H1 (cell line): Measurements from ENCODE around the gene MRC2. TPM values are rescaled to one million over a fixed set of nuclear protein-coding genes. Genes with fewer than 3 reads are reported as not detected.
A peak's percentile ranks its signal among the peaks of the same experiment; 100 is the strongest.

Experiments
- CTCF ChIA-PET: fragments of 300-600 bp; sonication (Branson Sonifier 250); formaldehyde crosslinking; loops from one replicate; lab custom pipeline; 2021; ENCODE audit not compliant: partially characterized antibody; lab: Charles Lee
- POLR2A ChIA-PET: fragments of 300-600 bp; sonication (Branson Sonifier 250); formaldehyde crosslinking; loops from one replicate; lab custom pipeline; 2021; ENCODE audit warnings: inconsistent platforms; ENCODE audit not compliant: partially characterized antibody; lab: Charles Lee
- DNase-seq, 2 experiments: peaks; one replicate each; pipeline versions ENCODE4 v3.0.0 to v3.0.0-alpha.2; 2010 to 2022; ENCODE audit warnings: low spot score in 2 of 2, low read depth in 1 of 2, mixed read lengths in 1 of 2
- FAIRE-seq: peaks from 2 replicates; lab custom pipeline; 2011; peaks lifted over from hg19 to GRCh38; lab: Jason Lieb, UNC
- H2AFZ ChIP-seq: 2 replicates; pipeline ENCODE4 v1.8.1; 2012; ENCODE audit warnings: low read length, inconsistent platforms
- H2AK5ac ChIP-seq: 2 replicates; pipeline ENCODE4 v1.6.1; 2013; ENCODE audit warnings: low read depth, low read length
- H2BK120ac ChIP-seq: replicated peaks from 2 replicates; pipeline ENCODE3; 2013; ENCODE audit warnings: low read depth, low read length, inconsistent platforms
- H2BK12ac ChIP-seq: 2 replicates; pipeline ENCODE4 v1.6.1; 2013; ENCODE audit warnings: low read depth, low read length
- H2BK15ac ChIP-seq: 2 replicates; pipeline ENCODE4 v1.6.1; 2013; ENCODE audit warnings: low read length
- H2BK20ac ChIP-seq: 2 replicates; pipeline ENCODE4 v1.6.1; 2013; ENCODE audit warnings: low read length
- H2BK5ac ChIP-seq: 2 replicates; pipeline ENCODE4 v1.6.1; 2013; ENCODE audit warnings: low read depth, low read length
- H3K14ac ChIP-seq: 2 replicates; pipeline ENCODE4 v1.6.1; 2013; ENCODE audit warnings: inconsistent platforms; ENCODE audit not compliant: insufficient read length
- H3K18ac ChIP-seq: 2 replicates; pipeline ENCODE4 v1.6.1; 2013; ENCODE audit warnings: low read length; ENCODE audit errors: extremely low read depth
- H3K23ac ChIP-seq: 2 replicates; pipeline ENCODE4 v1.6.1; 2013; ENCODE audit warnings: inconsistent platforms; ENCODE audit not compliant: insufficient read length
- H3K23me2 ChIP-seq: 2 replicates; pipeline ENCODE4 v1.6.1; 2013; ENCODE audit warnings: low read depth, low read length
- H3K27ac ChIP-seq: 2 replicates; pipeline ENCODE4 v1.6.1; 2011; ENCODE audit warnings: low read depth, low read length, inconsistent platforms
- H3K27me3 ChIP-seq, 4 experiments: replicated peaks in 1 of 4; 1 replicate in 1 of 4; 2 replicates in 3 of 4; pipeline versions ENCODE4 v1.6.1 to v1.8.1; 2011 to 2013; ENCODE audit warnings: low read length in 3 of 4, mild to moderate bottlenecking in 3 of 4, inconsistent platforms in 2 of 4, mixed read lengths in 2 of 4, moderate library complexity in 1 of 4; ENCODE audit not compliant: control insufficient read depth in 3 of 4, insufficient read depth in 3 of 4; ENCODE audit errors: extremely low read depth in 1 of 4
- H3K36me3 ChIP-seq, 4 experiments: 2 replicates each; pipeline versions ENCODE4 v1.6.1 to v1.8.1; 2011 to 2013; ENCODE audit warnings: mild to moderate bottlenecking in 4 of 4, low read length in 3 of 4, moderate library complexity in 2 of 4, control low read depth in 1 of 4, inconsistent platforms in 1 of 4; ENCODE audit not compliant: insufficient read depth in 4 of 4, control insufficient read depth in 2 of 4
- H3K4ac ChIP-seq: replicated peaks from 2 replicates; pipeline ENCODE3; 2013; ENCODE audit warnings: low read length, low read depth, mixed read lengths, inconsistent platforms; ENCODE audit not compliant: insufficient read length
- H3K4me1 ChIP-seq, 4 experiments: replicated peaks in 1 of 4; 1 replicate in 1 of 4; 2 replicates in 3 of 4; pipeline versions ENCODE4 v1.6.1 to v1.8.1; 2011 to 2013; ENCODE audit warnings: low read length in 3 of 4, inconsistent platforms in 2 of 4, mixed read lengths in 1 of 4; ENCODE audit not compliant: insufficient read depth in 4 of 4, control insufficient read depth in 3 of 4
- H3K4me2 ChIP-seq, 2 experiments: 2 replicates each; pipeline versions ENCODE4 v1.6.1 to v1.8.1; 2011 to 2013; ENCODE audit warnings: low read depth in 2 of 2, low read length in 2 of 2, control low read depth in 1 of 2, inconsistent platforms in 1 of 2, mild to moderate bottlenecking in 1 of 2; ENCODE audit not compliant: insufficient read depth in 1 of 2
- H3K4me3 ChIP-seq, 4 experiments: fragments of 200-600, 300-600 bp in 1 of 4; sonication (generic), shearing (Covaris generic), sonication (Bioruptor Twin) in 1 of 4; 2 replicates each; pipeline versions ENCODE4 v1.5.1 to v1.8.1; 2011 to 2016; ENCODE audit warnings: low read length in 4 of 4, low read depth in 3 of 4, control low read depth in 2 of 4, inconsistent platforms in 2 of 4, mild to moderate bottlenecking in 2 of 4, mixed read lengths in 1 of 4, moderate library complexity in 1 of 4; ENCODE audit not compliant: insufficient read depth in 2 of 4; ENCODE audit errors: extremely low read depth in 1 of 4
- H3K56ac ChIP-seq: replicated peaks from 2 replicates; pipeline ENCODE3; 2013; ENCODE audit warnings: low read depth, mild to moderate bottlenecking, mixed read lengths, low read length, inconsistent platforms; ENCODE audit not compliant: insufficient read length
- H3K79me1 ChIP-seq: 2 replicates; pipeline ENCODE4 v1.6.1; 2013; ENCODE audit warnings: low read depth, low read length, control low read depth
- H3K79me2 ChIP-seq, 2 experiments: 2 replicates each; pipeline versions ENCODE4 v1.6.1 to v1.8.1; 2012 to 2013; ENCODE audit warnings: low read length in 2 of 2, mild to moderate bottlenecking in 2 of 2, inconsistent platforms in 1 of 2; ENCODE audit not compliant: insufficient read depth in 2 of 2, control insufficient read depth in 1 of 2
- H3K9ac ChIP-seq, 4 experiments: replicated peaks in 1 of 4; 1 replicate in 1 of 4; 2 replicates in 3 of 4; pipeline versions ENCODE4 v1.6.1 to v1.8.1; 2011 to 2013; ENCODE audit warnings: low read depth in 3 of 4, low read length in 3 of 4, control low read depth in 2 of 4, mild to moderate bottlenecking in 2 of 4, moderate library complexity in 2 of 4, inconsistent platforms in 1 of 4; ENCODE audit errors: extremely low read depth in 1 of 4
- H3K9me3 ChIP-seq, 2 experiments: 2 replicates each; pipeline versions ENCODE4 v1.6.1 to v1.8.1; 2012 to 2013; ENCODE audit warnings: mild to moderate bottlenecking in 2 of 2, moderate library complexity in 2 of 2, control low read depth in 1 of 2, inconsistent platforms in 1 of 2, low read depth in 1 of 2, low read length in 1 of 2, mixed read lengths in 1 of 2; ENCODE audit not compliant: insufficient read depth in 2 of 2
- H4K20me1 ChIP-seq, 2 experiments: replicated peaks in 1 of 2; 2 replicates each; pipeline versions ENCODE3 to v1.8.1; 2011 to 2013; ENCODE audit warnings: inconsistent platforms in 2 of 2, low read length in 2 of 2, mild to moderate bottlenecking in 1 of 2; ENCODE audit not compliant: insufficient read depth in 2 of 2, control insufficient read depth in 1 of 2
- H4K5ac ChIP-seq: 2 replicates; pipeline ENCODE4 v1.6.1; 2013; ENCODE audit warnings: low read length, low read depth, mixed read lengths, inconsistent platforms; ENCODE audit not compliant: insufficient read length
- H4K8ac ChIP-seq: 2 replicates; pipeline ENCODE4 v1.8.0; 2013; ENCODE audit warnings: mild to moderate bottlenecking, moderate library complexity, low read length, inconsistent platforms; ENCODE audit not compliant: insufficient read depth; ENCODE audit errors: extremely low read depth
- H4K91ac ChIP-seq: replicated peaks from 2 replicates; pipeline ENCODE3; 2013; ENCODE audit warnings: low read length, mixed read lengths, inconsistent platforms; ENCODE audit not compliant: insufficient read length
- NANOG ChIP-seq: IDR thresholded peaks from 2 replicates; pipeline ENCODE4 v1.6.1; 2011; ENCODE audit warnings: low read length, low read depth, mild to moderate bottlenecking, inconsistent platforms; ENCODE audit not compliant: insufficient read depth, poor library complexity, severe bottlenecking
- SIN3A ChIP-seq, 2 experiments: IDR thresholded peaks in 1 of 2; conservative IDR thresholded peaks in 1 of 2; 2 replicates each; pipeline ENCODE4 v1.6.1; 2011 to 2012; ENCODE audit warnings: low read length in 2 of 2, improper control_type of control experiment in 1 of 2, low read depth in 1 of 2, mild to moderate bottlenecking in 1 of 2
- WGBS, 2 experiments: shearing (Covaris generic) in 1 of 2; methylation state at CpG; one replicate each; pipeline versions ENCODE4 v1.1.6 to v1.1.7; 2013 to 2015; ENCODE audit warnings: low lambda C conversion rate in 2 of 2, mixed read lengths in 2 of 2, inconsistent platforms in 1 of 2, low coverage in 1 of 2, missing lambda C conversion rate in 1 of 2; ENCODE audit not compliant: insufficient replicate concordance in 2 of 2, insufficient coverage in 1 of 2, insufficient read length in 1 of 2; ENCODE audit errors: extremely low coverage in 1 of 2, missing lambda C conversion rate in 1 of 2; 5-methylcytosine and 5-hydroxymethylcytosine counted together
- polyA plus RNA-seq, 7 experiments: library from polyadenylated mRNA; depleted of rRNA in 3 of 7; stranded (reverse) in 5 of 7; unstranded in 2 of 7; fragments of >200 nt in 5 of 7; fragments of 200-250 nt in 2 of 7; gene quantifications; 1 replicate in 5 of 7; 2 replicates in 1 of 7; 4 replicates in 1 of 7; pipeline versions ENCODE4 v1.2.1 to v1.2.3, GENCODE V29; 2011 to 2013; ENCODE audit warnings: missing spikeins in 2 of 7, mixed read lengths in 2 of 7
- total RNA-seq: library from RNA; stranded (reverse); fragmentation: NEBNext Ultra II Directional; extraction: Animal tissue kit (Norgen Biotek cat#: 25700); gene quantifications from 2 replicates; pipeline ENCODE4 v1.2.1, GENCODE V29; 2021

The MRC2 gene
- total and polyA plus RNA-seq, 2 of the 8 experiments (the other 6 are each of a cell fraction or from before 2014, with no cell fraction given), result 7.0 to 24.2 TPM

- DNase-seq (no peak), FAIRE-seq (no peak)
- Histone ChIP-seq H2BK120ac (no peak overlapping the region), H2AK5ac (no peak overlapping the region), H2BK15ac (no peak overlapping the region), H3K56ac (no peak overlapping the region), H3K4me1 (no peaks in the 10 kb centered on the region; a peak in 2 of 7 replicates), H3K4me2 (no peak overlapping the region), H2AFZ (no peak overlapping the region), H3K14ac (no peak overlapping the region), H4K8ac (0 out of 2 replicates have a peak overlapping the region, but pooled peaks have one; percentile 25), H2BK5ac (no peak overlapping the region; the same call in 1 of the 2 replicates), H4K91ac (no peak overlapping the region), H3K23ac (no peak overlapping the region), H3K27ac (no peak overlapping the region), H3K27me3 (no peaks in the 10 kb centered on the region), H3K9ac (no peak overlapping the region), H3K4ac (no peak overlapping the region), H4K5ac (no peak overlapping the region), H3K79me2 (no peaks in the 10 kb centered on the region), H2BK12ac (0 out of 2 replicates have a peak overlapping the region, but pooled peaks have one; percentile 9), H3K9me3 (no peaks in the 10 kb centered on the region), H4K20me1 (no peaks in the 10 kb centered on the region), H3K4me3 (no peak overlapping the region), H3K18ac (no peak overlapping the region), H3K23me2 (no peaks in the 10 kb centered on the region), H2BK20ac (no peak overlapping the region), H3K79me1 (no peaks in the 10 kb centered on the region), H3K36me3 (no peaks in the 10 kb centered on the region; a peak in 1 of 8 replicates)
- ChIA-PET CTCF (interaction anchor here (1.4 kb wide), 1 partner anchor 19 kb away, joined by 3 read pairs; no protein-coding TSS in a partner anchor), POLR2A (interaction anchor here (0.5 to 1.2 kb wide), 2 partner anchors 11 to 28 kb away, joined by 3 read pairs; no protein-coding TSS in a partner anchor)
- 90% methylated on average over 27 of the region's 30 CpGs; no CpG with 5 or more reads in 1 of the 2 experiments for WGBS, 2 experiments
- TF ChIP-seq NANOG (no peak), SIN3A (conservative IDR thresholded peaks at IDR 0.05 in 1 of 2, IDR thresholded peaks at IDR 0.05 in 1 of 2; ENCODE audit: low read depth in 1 of 2, low read length in 2 of 2) (0 out of 4 replicates have a peak, but pooled peaks of 1 of the 2 experiments have one; percentile 44)
Measured at GRCh38 chr17:62666061-62666800, 38.8 kb downstream of the MRC2 start.
